Fibroblast of skin of right biceps (primary cell): ENCODE results near the gene ZNF3.

Source experiments
- DNase-seq: peaks from one replicate; pipeline ENCODE4 v3.0.0-alpha.2; 2013

ZNF3 gene

DNA sequence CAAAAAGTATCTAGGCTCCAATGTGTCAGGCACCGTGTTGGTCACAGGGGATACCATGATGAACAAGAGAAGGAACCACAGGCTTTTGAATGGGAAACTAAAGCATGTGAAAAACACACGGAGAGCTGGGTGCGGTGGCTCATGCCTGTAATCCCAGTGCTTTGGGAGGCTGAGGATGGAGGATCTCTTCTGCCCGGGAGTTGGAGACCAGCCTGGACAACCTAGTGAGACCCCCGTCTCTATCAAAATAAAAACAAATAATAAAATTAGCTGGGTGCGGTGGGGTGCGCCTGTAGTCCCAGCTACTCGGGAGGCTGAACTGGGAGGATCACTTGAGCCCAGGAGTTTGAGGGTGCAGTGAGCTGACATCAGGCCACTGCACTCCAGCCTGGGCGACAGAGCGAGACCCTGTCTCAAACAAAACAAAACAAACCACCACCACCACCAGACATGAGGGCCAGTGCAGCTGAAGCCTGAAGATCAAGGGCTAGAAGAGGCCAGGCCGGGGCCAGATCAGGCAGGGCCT lies 6.6 kb upstream of the ZNF3 start:
- no peak for DNase-seq

DNA sequence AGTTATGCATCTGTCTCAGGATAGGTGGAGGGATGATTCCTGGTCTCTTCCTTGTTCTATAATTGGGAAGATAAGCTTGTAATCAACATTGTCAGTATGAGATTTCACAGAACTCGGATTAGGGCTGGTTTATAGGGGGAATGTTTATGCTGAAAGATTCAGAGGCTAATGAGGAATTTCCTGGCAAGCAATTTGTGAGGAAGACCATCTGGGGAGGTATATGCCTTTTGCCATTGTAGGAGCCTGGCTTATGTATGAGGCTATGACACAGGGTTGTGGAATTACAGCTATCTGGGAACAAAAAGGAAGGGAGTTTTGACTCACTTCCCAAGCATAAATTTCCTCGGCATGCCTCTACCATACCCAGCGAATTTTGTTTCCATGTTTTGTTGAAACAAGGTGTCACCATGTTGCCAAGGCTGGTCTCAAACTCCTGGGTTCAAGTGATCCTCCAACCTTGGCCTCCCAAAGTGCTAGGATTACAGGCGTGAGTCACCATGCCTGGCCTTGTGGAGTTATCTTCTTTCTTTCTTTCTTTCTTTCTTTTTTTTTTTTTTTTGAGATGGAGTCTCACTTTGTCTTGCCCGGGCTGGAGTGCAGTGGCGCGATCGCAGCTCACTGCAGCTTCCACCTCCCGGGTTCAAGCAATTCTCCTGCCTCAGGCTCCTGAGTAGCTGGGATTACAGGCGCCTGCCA lies 5.7 kb upstream of the ZNF3 start:
- peak; percentile 99 for DNase-seq

DNA sequence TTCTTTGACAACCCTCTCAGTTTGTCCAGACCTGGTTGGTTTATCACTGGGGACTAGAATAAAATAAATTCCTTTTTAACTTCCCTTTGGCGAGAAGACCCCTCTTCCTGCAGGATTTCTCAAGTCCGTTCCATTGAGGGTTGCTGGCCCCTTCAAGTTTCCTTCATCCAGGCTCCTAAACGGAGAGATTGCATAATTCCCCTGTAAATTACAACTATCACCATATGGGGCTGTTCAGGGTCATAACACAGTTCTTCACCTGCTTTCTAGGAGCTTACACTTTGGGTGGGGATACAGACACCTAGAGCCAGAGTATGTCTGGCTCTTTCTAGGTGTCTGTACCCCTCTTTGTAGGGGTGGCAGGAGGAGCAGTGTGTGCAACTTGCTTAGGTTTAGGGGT lies 4.0 kb upstream of the ZNF3 start:
- no peak for DNase-seq

DNA sequence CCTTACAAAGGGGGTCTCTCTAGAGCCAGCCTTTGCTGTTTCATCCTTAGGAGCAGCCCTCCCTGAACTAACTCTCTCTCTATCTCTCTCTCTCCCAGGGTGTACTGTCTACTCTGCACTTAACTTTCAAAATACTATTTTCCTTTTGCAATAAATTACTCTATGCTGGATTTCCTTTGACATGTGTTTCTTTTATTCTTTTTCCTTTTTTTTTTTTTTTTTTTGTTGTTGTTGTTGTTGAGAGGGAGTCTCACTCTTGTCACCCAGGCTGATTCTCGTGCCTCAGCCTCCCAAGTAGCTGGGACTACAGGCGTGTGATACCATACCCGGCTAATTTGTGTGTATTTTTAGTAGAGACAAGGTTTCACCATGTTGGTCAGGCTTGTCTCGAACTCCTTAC lies 1.5 kb upstream of the ZNF3 start:
- no peak for DNase-seq

DNA sequence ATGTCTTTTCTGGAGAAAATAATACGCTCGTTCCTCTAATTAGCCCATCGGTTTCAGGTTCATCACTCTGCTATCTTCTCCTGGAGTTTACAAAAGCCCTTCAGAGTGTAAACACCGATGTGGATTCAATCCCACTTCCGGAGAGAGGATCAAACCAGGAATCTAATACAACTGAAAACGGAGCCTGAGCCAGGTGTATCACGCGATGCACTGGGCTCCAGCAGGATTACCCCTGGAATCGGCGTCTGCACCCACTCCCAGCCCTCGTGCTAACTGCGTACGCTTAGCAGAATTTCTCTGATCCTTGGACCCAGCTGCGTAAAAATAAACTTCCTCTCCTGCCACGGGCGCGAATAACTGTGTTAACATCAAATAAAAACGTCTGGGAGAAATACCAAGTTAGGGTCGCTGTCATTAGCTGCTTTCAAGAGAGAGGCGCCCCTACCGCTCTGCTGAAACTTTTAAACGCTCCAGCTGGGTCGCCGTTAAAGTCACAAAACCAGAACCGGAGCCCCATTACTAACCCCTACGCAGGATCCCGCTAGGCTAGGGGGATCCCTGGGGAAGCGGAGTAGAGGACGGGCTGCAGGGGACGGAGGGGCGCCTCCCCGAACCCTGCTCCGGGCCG lies 502 bp downstream of the ZNF3 start:
- no peak for DNase-seq

DNA sequence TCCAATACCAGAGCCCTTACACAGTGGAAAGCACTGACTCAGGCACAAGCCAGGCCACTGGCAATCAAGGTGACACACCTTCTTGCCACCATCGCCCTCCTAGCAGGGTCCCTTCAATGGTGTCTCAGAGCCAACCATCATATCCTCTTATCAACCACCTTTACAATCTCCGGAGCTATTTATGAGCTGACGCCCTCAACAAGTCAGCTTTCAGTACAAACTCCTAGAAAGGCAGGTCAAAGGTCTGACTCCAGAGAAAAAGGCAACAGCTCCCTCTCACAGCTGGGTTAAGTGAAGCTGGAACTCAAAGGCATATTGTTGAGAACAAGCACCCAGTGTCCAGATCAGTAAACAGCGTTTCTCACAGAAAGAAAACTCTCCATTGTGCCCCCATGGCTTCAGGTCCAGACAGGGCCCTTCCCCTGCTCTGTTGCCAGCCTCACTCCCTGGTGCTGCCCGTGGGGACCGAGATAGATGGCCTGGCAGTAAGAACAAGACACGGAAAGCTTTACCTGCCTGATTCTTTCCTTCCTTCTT lies 2.4 kb downstream of the ZNF3 start:
- no peak for DNase-seq

DNA sequence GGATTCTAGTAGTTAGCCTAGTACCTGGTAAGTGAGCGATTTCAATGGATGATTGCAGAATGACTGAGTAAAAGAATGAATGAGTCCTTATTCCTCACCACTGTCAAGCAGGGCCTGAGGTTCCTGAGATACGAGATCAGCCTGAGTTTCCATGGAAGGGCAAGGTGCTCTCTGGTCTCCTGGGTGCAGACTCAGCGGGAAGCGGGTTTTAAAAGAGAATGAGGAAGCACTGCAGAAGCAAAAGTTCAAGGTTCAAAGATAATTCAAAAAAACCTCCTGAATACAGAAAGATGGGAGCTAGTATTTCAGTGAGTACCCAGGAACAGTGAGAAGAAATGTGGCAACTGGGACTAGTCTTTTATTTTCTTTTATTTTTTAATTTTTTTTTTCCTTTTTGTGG lies 4.3 kb downstream of the ZNF3 start:
- DNase-seq, result no peak

DNA sequence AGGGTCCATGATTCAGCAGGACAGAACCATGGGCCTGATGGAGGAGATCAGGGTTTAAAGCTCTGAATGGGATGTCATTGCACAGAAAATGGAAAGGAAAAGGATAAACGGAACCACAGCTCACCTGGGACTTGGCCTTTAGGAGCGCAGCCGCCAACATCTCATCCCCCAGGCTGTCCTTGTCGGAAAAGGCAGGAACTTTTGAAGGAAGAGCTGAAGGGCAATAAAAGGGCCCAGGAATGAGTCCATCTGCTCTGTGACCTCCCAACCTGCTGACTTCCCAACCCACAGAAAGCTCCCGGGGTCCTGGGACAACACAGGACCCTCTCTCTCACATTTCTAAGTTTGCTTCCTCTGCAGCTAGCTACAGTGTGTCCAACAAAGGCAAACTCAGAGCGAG lies 6.1 kb downstream of the ZNF3 start:
- no peak for DNase-seq

DNA sequence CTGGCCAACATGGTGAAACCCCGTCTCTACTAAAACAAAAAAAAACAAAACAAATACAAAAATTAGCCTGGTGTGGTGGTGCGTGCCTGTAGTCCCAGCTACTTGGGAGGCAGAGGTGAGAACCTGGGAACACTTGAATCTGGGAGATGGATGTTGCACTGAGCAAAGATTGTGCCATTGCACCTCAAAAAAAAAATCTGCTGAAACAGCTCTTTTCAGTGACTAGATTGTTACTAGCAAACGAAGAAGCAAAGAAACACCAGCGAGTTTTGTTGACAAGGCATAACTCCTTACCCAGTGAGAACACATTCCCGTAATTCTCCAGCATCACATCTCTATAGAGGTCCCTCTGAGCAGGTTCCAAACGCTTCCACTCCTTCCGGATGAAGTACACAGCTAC lies 6.7 kb downstream of the ZNF3 start:
- no peak for DNase-seq

DNA sequence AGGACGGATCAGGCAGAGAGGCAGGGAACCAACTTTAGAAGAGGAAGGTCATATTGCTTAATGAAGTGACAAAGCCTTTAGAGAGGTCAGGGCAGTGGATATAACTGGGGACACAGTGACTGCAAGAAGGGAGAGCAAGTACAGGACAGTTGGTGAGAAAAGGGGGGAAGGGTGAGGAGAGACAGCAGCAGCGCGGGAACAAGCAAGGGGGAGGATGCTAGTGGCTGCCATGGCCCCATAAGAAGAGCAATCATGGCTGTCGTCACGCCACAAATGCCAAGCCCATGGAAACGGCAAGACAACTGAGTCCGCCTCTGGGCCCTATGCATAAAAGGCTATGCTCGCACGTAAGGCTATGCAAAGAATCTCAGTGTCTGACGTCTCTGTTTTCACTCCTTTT lies 9.1 kb downstream of the ZNF3 start:
- no peak for DNase-seq

DNA sequence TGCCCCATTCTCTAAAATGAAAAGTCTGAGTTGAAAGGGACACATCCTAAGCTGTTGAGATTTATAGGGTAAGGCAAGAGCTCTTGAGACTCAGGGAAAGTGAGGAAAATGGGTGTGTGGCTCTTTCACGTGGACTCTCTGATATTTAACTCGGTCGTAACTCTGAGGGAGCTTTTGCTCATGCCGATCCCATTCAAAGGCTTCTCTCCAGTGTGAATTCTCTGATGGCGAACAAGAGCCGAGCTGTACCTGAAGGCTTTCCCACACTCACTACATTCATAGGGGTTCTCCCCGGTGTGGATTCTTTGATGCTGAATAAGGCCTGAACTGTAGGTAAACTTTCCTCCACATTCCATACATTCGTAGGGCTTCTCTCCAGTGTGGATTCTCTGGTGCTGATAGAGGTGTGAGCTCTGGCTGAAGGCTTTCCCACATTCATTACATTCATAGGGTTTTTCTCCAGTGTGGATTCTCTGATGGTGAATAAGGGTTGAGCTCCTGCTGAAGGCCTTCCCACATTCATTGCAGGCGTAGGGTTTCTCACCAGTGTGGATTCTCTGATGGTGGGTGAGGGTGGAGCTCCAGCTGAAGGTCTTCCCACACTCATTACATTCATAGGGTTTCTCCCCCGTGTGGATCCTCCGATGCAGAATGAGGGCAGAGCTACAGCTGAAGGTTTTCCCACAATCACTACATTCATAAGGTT lies 10.4 kb downstream of the ZNF3 start:
- DNase-seq, result no peak

DNA sequence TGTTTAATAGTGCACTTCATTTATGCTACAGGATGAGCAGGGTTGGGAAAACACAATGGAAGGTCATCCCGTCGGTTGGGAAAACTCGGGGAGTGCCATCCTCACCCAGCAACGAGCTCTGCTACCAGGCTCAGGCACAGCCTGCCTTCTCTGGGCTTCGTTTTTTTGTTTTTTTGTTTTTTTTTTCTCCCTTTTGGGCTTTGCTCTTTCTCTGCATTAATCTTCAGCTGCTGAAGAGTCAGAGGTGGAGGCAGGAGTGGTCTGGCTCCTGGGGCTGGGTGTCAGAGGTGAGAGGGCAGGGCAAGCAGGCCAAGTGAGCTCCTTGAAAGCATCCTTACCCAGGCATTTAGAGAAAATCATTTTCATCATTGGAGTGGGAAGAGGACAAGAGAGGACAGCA lies 11.5 kb downstream of the ZNF3 start:
- DNase-seq, result no peak

DNA sequence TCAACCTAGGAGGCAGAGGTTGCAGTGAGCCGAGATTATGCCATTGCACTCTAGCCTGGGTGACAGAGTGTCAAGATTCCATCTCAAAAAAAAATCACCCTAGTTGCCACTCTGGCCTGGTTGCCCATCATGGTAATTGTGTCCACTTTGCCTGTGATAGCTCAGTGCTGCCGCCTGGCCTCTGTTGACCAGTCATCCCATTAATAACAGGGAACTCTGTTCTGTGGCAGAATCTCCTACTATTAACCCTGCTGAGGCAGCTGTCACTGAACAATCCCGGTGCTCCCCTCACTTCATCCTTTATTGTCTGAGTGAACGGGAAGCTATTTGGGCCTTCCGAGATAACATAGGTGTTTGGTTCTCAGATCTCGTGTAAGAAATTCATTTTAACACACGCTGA lies 14.6 kb downstream of the ZNF3 start:
- DNase-seq, result no peak

DNA sequence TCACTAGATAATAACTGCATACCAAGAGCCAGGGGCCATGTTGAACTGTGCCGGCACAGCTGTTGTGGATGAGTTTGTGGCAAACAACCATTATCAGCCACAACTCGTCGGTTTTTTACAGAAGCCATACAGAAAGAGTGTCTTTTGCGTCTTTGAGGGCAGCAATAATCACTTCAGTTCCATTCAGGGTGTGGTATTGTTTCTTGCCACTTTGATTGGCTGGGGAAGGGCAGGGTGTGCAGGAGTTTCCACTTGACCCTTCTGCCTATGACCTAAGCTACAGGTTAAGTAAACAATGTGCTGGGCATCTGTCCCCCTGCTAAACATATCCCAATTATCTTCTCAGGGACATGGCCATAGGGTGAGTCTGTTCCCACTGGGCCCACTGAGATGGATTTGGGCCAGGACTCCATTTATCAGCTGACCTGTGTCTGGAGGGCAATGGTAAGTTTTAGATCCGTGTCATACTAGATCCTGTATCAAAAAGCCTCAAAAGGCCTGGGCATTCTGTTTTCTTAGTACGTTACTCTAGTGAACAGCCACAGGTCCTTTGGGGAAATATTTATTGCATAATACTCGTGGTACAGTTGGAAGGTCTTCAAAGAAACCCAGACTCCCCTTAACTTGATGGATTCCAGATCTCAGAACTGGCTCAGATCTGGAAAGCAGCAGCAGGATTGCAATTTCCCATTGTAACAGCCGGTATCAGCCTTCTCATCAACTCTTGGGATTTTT lies 15.9 kb downstream of the ZNF3 start:
- peak; percentile 47 for DNase-seq

DNA sequence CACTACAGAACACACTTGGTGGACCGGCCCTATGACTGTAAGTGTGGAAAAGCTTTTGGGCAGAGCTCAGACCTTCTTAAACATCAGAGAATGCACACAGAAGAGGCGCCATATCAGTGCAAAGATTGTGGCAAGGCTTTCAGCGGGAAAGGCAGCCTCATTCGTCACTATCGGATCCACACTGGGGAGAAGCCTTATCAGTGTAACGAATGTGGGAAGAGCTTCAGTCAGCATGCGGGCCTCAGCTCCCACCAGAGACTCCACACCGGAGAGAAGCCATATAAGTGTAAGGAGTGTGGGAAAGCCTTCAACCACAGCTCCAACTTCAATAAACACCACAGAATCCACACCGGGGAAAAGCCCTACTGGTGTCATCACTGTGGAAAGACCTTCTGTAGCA lies 17.4 kb downstream of the ZNF3 start:
- no peak for DNase-seq

DNA sequence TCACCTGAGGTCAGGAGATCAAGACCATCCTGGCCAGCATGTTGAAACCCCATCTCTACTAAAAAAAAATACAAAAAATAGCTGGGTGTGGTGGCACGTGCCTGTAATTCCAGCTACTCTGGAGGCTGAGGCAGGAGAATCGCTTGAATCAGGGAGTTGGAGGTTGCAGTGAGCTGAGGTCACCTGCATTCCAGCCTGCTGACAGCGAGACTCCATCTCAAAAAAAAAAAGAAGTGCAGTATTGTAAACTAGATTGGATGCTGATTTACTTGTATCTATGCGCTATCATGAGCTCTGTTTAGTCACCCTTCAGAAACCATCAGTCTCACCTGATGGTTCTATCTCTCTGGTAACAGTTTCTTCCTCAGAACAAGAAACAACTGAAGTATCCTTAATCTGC lies 18.1 kb downstream of the ZNF3 start:
- DNase-seq, result no peak

DNA sequence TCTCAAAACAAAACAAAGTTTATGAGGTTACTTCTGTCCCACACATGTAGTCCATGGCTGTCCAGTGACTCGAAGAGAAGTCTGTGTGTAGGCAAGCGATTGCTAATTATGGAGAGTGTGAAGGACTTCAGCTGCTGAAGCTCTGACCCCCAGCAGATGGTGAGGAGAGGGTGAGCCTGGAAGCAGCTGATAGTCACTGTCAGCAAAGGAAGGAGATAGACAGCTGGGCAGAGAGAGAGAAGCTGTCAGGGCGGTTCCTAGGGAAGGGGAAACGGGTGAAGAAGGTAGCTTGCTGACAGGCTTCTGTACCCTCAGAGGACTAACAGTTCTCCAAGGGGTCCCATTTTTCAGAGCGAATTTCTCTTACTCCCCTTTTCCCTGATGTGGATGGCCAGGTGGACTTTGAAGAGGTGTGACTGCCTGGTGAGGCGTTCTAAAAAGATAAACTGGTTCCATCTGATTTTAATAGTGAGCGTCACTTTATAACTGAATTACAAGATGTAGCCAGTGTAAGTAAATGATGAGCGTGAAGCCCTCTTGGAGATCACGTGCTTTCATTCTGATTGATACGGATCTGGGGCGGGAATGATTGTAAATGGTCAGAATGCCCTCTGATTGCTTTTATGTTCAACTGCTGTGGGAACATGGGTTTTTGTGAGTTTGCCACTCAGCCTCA lies 19.9 kb downstream of the ZNF3 start:
- DNase-seq, result no peak

DNA sequence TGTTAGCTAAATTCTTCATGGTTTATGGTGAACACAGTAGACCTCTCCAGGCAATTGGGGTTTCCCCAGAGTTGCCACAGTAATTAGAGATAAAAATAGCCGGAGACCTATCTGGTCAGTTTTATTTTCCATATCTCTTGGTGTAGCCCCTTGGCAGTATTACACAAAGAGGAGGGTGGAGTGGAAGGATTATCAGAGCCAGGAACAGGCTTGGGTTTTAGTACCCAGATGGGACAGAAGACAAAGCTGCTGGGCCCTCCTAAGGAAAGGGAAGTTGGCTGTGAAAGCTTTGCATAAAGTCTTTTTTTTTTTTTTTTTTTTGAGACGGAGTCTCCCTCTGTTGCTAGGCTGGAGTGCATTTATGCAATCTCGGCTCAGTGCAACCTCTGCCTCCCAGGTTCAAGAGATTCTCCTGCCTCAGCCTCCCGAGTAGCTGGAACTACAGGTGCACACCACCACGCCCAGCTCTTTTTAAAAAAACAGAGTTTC lies 22.2 kb downstream of the ZNF3 start:
- no peak for DNase-seq

DNA sequence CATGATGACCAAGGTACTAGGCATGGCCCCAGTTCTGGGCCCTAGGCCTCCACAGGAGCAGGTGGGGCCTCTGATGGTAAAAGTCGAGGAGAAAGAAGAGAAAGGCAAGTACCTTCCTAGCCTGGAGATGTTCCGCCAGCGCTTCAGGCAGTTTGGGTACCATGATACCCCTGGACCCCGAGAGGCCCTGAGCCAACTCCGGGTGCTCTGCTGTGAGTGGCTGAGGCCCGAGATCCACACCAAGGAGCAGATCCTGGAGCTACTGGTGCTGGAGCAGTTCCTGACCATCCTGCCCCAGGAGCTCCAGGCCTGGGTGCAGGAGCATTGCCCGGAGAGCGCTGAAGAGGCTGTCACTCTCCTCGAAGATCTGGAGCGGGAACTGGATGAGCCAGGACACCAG lies 24.5 kb downstream of the ZNF3 start:
- no peak for DNase-seq

DNA sequence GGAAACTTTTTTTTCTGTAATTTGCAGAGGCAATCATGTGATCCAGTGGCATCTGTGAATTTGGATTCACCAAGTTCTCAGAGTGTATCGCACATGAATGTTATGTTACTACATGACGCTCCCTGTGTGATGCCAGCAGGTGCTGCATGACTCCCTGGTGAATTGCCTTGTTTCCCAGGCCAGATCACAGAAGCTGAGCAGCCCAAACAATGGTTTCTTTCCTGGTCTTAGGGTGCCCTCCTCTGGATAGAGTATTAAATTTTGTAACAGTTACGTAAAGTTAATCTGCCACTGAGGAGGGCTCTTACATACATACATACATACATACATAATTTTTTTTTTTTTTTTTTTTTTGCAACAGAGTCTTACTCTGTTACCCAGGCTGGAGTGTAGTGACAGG lies 28.3 kb downstream of the ZNF3 start:
- DNase-seq, result peak; percentile 48

DNA sequence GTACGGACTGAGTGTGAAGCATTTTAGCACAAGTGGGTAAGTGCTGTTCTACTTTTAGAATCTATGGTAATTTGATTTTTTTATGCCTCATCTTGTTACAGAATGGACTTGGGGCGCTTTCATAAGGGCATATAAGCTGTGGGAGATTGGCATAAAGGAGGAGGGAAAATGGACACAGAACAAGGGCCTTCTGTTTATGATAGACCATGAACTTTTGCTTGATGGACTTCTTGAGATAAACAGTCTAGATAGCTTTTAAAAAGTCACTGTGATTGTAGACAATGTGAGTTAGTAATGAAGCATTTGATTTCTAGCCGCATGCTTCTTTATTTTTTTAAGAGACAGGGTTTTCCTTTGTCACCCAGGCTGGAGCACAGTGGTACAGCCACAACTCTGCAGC lies 29.9 kb downstream of the ZNF3 start:
- DNase-seq, result no peak
